Right renal pelvis (tissue), 4 donors: Measurements from ENCODE around the gene NEU3. TPM values are rescaled to one million over a fixed set of nuclear protein-coding genes. Genes with fewer than 3 reads are reported as not detected.
"Not testable (repeated sequence)": the region's sequence is repeated elsewhere in the genome, so short reads cannot be mapped to it uniquely, and the experiment has no call there.

Source experiments
- DNase-seq, 4 donors: peaks; one replicate each; pipeline ENCODE4 v3.0.0-alpha.2; 2013; ENCODE audit warnings: low read depth in 4 of 4, low spot score in 3 of 4, missing footprints in 1 of 4
- polyA plus RNA-seq, 4 donors: library from polyadenylated mRNA; unstranded; fragments of 120-200 nt; gene quantifications; one replicate each; pipeline ENCODE4 v1.2.1, GENCODE V29; 2013; ENCODE audit not compliant: insufficient read length in 4 of 4

NEU3 gene
- polyA plus RNA-seq, 4 donors = 9.1 to 10.0 (median 9.3) TPM

DNA sequence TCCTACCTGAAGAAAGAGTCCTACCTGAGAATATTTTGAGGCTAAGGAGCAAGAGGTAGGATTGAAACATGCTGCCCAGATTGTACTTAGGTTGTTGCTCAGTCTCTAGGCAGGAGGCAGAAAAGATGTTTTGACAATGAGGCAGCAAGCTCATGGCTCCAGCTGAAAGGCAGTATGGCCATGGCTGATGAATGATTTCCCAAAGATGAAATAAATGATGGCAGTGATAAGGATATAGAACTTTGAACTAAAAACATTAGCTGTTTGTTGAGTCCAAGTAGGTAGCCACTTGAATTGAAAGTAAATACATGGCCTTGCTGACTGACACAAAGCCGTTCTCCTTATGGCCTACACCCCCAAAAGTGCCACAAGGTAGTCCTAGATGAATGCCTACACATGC lies 6.8 kb upstream of the NEU3 start:
- DNase-seq = no peak

GRCh38 chr11:74984070-74984469 lies 4.7 kb upstream of the NEU3 start:
- no peak for DNase-seq

DNA sequence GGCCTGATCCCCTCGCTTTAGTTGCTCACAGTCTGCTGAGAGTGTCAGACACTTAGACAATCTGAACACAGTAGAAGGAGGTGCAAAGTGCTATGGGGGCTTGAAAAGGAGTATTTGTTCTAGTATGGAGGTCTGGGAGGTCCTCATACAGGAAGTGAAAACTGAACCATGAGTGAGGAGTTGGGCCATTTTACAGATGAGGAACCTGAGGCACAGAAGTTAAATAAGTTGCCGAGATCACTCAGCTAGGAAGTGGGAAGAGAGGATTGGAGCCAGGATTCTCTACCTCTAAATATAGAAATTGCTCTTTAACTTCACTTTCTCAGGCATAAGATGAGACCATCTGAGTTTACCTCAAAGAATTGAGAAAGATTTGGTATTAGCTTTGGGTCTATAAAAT lies 4.0 kb upstream of the NEU3 start:
- no peak for DNase-seq

DNA sequence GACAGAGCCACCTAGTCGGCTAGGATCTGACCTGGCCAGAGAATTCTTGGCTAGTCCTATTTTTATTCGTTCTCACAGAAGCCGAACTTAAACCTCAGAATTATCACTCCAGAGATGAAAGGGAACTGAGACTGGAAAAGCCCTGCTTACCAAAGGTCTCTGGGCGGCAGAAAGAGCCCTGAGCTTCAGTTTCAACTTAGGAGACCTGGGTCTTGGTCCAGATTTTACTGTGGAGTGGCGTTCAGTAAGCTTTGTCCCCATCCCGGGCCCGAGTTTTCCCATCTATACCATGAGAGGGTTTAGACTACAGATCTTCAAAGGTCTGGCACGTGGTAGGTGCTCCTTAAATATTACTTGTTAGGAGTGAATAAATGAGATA lies 516 bp downstream of the NEU3 start:
- DNase-seq = no peak

- DNase-seq = not testable (repeated sequence)
These were observed 1.4 kb downstream of the NEU3 start for GRCh38 chr11:74990150-74990549.

- no peak for DNase-seq
These were observed 2.2 kb downstream of the NEU3 start for GRCh38 chr11:74990941-74991340.

DNA sequence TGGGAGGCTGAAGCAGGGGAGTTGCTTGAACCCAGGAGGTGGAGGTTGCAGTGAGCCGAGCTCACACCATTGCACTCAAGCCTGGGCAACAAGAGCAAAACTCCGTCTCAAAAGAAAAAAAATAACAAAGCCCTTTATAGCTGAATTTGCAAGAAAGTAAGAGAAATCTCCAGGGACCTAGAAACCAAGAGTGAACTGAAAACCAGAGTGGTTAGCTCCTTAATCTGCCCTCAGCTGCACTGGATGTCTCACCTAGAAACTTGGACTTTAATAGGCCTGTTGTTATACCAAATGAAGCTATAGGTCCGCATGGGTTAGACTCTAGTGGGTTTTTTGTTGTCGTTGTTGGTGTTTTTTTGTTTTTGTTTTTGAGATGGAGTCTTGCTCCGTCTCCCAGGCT lies 4.1 kb downstream of the NEU3 start:
- DNase-seq = no peak

- DNase-seq = no peak
These were observed 12.2 kb downstream of the NEU3 start for GRCh38 chr11:75000975-75001354.

GRCh38 chr11:75001686-75002085 lies 13.0 kb downstream of the NEU3 start:
- DNase-seq = no peak

DNA sequence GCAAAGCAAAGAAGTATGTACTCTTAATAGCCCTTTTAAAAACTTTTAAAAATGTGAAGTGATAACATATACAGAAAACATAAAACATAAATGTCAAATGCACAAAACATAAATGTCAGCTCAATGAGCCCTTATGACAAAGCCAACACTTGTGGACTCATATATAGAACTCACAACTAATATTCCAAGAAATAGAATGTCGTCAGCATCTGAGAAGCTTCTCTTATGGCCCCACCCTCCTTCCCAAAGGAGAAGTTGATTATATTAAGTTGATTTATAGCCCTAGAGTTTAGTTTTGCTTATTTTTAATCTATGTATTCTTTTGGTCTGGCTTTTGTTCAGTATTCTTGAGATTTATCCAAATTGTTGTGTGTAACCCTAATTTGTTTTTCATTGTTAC lies 13.8 kb downstream of the NEU3 start:
- no peak for DNase-seq

GRCh38 chr11:75004215-75004614 lies 15.5 kb downstream of the NEU3 start:
- DNase-seq = no peak

- no peak for DNase-seq
These were observed 22.6 kb downstream of the NEU3 start for GRCh38 chr11:75011357-75011756.

- no peak for DNase-seq
These were observed 23.1 kb downstream of the NEU3 start for GRCh38 chr11:75011872-75012271.

DNA sequence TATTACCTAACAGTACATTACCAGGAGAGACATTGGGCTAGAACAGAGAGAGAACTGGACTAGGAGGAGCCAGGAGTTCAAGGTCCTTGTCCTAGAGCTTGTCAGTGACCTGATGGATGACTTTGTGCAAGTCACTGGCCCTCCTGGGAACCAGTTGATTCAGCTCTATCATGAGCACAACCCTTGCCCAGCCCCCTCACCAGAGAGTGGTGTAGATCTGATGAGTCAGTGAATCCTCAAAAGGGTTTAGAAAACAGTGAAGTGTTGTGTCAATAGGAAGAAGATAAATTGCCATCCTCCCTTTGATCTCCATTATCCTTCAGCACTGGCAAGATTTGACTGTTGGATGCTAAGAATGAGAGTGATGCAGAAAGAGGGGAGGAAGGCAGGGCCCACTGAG lies 24.3 kb downstream of the NEU3 start:
- no peak for DNase-seq

DNA sequence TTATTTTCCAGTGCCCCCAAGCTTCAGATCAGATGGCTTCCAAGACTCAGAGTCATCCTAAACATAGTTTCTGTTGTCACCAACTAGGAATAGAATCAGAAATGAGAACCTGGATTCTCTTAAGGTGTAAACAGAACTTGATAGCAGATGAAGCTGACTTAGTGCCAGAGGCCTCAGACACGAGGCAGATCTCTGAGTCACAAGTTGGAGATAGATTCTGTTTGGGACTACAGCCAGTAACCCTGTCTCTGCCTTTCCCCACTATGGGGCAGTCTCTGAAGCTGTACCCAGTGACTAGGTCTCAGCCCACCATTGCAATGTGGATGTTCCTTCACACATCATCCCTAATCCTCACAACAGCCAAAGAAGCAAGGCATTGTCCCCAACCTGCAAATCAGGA lies 25.4 kb downstream of the NEU3 start:
- no peak for DNase-seq

DNA sequence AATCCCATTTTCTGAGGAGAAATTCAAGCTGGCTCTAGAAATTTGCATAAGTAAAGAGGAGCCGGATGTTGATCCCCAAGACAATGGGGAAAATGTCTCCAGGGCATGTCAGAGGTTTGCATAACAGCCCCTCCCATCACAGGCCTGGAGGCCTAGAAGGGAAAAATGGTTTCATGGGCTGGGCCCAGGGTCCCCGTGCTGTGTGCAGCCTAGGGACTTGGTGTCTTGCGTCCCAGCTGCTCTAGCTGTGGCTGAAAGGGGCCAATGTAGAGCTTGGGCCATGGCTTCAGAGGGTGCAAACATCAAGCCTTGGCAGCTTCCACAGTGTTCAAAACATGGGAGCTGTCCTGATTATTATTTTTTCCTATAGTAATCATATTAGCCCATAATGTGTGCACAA lies 30.5 kb downstream of the NEU3 start:
- not testable (repeated sequence) for DNase-seq

- not testable (repeated sequence) for DNase-seq
These were observed 31.6 kb downstream of the NEU3 start for GRCh38 chr11:75020328-75020727.

- DNase-seq = peak in 1 of 4 donors; percentile 25
These were observed 33.6 kb downstream of the NEU3 start for GRCh38 chr11:75022296-75022695.

GRCh38 chr11:75022759-75023396 lies 34.1 kb downstream of the NEU3 start:
- peak; percentile 45 to 65 (median 63) for DNase-seq

DNA sequence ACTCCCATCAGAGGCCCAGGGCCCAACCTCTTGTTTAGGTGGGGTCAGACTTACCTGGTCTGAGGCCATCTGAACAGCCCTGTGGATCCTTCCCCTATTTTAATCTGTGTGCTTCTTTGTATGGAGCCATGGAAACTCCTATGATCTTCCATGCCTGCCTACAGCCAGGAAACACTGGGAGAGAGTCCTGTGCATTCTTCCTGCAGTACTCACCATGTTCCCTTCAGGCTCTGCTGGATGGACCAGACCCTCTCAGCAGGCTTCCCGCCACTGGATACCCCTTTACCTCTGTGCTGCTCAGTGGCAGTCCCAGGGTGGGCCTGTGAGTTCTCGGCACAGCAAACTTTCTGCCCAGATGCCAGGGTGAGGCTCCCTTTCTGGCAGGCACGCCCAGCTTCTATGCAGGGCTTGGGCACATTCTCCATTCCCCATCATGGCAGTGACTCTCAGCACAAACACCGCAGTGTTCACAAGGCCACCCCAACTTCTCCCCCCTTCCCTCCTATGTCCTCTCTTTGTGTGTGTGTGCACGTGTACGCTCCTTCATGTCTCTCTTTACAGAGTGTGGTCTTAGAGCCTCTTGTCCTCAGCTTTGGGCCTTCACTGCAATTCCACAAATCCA lies 34.8 kb downstream of the NEU3 start:
- no peak for DNase-seq

- DNase-seq = no peak
These were observed 35.3 kb downstream of the NEU3 start for GRCh38 chr11:75024068-75024449.

DNA sequence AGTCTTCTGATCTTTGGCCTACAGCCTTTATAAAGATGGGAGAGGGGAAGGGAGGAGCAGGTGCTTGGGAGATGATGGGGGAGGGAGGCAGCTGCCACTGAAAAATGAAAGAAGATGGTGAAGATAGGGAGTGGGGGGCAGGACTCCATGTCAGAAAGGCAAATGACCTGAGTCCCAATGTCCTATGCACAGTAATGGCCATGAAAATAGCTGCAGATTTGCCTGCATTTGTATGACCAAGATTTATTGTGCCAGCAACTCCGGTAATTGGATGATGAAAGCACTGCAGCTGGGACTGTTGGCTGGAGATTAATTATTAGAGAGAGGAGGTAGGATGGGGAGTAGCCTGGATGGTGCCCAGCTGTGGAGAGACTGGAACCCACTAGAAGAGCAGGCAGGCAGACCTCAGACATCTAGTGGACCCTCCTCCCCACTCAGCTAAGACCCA lies 36.1 kb downstream of the NEU3 start:
- no peak for DNase-seq

GRCh38 chr11:75025561-75025960 lies 36.8 kb downstream of the NEU3 start:
- DNase-seq = no peak
